Nephron progenitor cell (in vitro differentiated cells): Measurements from ENCODE around the gene WDR7.

Experiments
- DNase-seq: peaks from one replicate; pipeline ENCODE4 v3.0.0; 2021
- H3K27ac Mint-ChIP-seq: 2 replicates; pipeline ENCODE4 v1.8.0; 2021; ENCODE audit warnings: mild to moderate bottlenecking, moderate library complexity, mixed read lengths
- H3K27me3 Mint-ChIP-seq: 2 replicates; pipeline ENCODE4 v1.8.0; 2021; ENCODE audit warnings: mild to moderate bottlenecking, low read depth, mixed read lengths; ENCODE audit not compliant: poor library complexity
- H3K36me3 Mint-ChIP-seq: 2 replicates; pipeline ENCODE4 v1.8.0; 2021; ENCODE audit warnings: low read depth, mixed read lengths
- H3K4me1 Mint-ChIP-seq: 2 replicates; pipeline ENCODE4 v1.8.0; 2021; ENCODE audit warnings: mixed read lengths
- H3K4me3 Mint-ChIP-seq: 2 replicates; pipeline ENCODE4 v1.8.0; 2021; ENCODE audit warnings: mild to moderate bottlenecking, moderate library complexity, mixed read lengths
- H3K9me3 Mint-ChIP-seq: 2 replicates; pipeline ENCODE4 v1.8.0; 2021; ENCODE audit warnings: mild to moderate bottlenecking, moderate library complexity, mixed read lengths
- CTCF ChIP-seq: fragments of 200-600 bp; sonication (generic); IDR thresholded peaks from 2 replicates; pipeline ENCODE4 v1.5.0; 2021; ENCODE audit warnings: antibody characterized with exemption

Gene WDR7

GRCh38 chr18:56691530-56691929 is 40.4 kb downstream of the WDR7 start:
- H3K4me1 Mint-ChIP-seq, result no peaks in the 10 kb centered on the region
- no peak overlapping the region for H3K27ac Mint-ChIP-seq
- no peak overlapping the region for H3K4me3 Mint-ChIP-seq
- DNase-seq, result no peak
- H3K9me3 Mint-ChIP-seq, result no peaks in the 10 kb centered on the region
- TF ChIP-seq CTCF, result no peak
- H3K36me3 Mint-ChIP-seq, result no peaks in the 10 kb centered on the region
- no peaks in the 10 kb centered on the region for H3K27me3 Mint-ChIP-seq

DNA sequence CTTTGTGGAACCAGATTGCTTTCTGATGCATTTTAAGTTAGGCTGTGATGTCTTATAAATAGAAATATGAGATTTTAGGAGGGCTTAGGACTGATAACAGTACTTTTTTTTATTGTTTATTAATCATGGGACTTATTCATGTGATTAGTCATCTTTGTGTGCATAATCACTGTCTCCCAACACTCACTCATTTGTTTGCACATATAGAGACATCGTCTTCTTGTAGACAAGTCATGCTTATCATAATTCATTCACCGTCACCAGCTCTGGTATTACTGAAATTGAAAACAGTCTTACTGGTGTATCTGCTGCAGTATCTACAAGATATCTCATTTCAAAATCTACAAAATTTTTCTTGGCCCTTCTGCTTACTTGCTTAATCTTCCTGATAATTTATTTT is 45.8 kb downstream of the WDR7 start:
- H3K4me1 Mint-ChIP-seq, result no peaks in the 10 kb centered on the region

GRCh38 chr18:56702946-56703345 is 51.8 kb downstream of the WDR7 start:
- Mint-ChIP-seq H3K4me1 (peaks cover 10% of the 10 kb centered on the region), H3K4me3 (no peak overlapping the region), H3K27ac (no peak overlapping the region), H3K36me3 (no peaks in the 10 kb centered on the region), H3K27me3 (no peaks in the 10 kb centered on the region), H3K9me3 (no peaks in the 10 kb centered on the region)
- TF ChIP-seq CTCF, result peak; percentile 54
- peak; percentile 20 for DNase-seq

More for the DNA sequence above, 45.8 kb downstream of the WDR7 start:
- H3K36me3 Mint-ChIP-seq, result no peaks in the 10 kb centered on the region
- H3K9me3 Mint-ChIP-seq, result no peaks in the 10 kb centered on the region
- DNase-seq, result no peak
- TF ChIP-seq CTCF, result no peak
- no peaks in the 10 kb centered on the region for H3K27me3 Mint-ChIP-seq
- H3K4me3 Mint-ChIP-seq, result no peak overlapping the region
- H3K27ac Mint-ChIP-seq, result no peak overlapping the region

DNA sequence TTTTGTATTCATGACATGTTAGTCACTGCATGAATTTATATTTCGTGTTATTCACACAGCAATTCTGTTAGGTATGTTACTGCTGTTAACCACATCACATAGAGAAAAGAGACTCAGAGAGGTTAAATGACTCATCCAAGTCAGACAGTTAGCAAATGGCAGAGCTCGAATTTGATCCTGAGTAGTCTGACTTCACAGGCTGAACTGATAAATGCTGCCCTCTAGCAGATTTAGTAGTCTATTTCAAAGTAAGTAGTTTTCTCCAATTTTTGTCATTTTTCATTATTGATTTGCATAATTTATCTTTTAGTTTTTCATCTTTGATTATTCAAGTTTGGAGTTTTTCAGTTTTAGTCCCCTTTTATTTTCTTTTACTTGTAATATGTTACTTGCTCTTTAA is 58.3 kb downstream of the WDR7 start:
- H3K4me3 Mint-ChIP-seq, result no peak overlapping the region
- H3K36me3 Mint-ChIP-seq, result no peaks in the 10 kb centered on the region
- H3K27me3 Mint-ChIP-seq, result no peaks in the 10 kb centered on the region
- H3K9me3 Mint-ChIP-seq, result no peaks in the 10 kb centered on the region
- TF ChIP-seq CTCF, result no peak
- DNase-seq, result no peak
- peaks cover 22% of the 10 kb centered on the region for H3K4me1 Mint-ChIP-seq
- no peak overlapping the region for H3K27ac Mint-ChIP-seq

DNA sequence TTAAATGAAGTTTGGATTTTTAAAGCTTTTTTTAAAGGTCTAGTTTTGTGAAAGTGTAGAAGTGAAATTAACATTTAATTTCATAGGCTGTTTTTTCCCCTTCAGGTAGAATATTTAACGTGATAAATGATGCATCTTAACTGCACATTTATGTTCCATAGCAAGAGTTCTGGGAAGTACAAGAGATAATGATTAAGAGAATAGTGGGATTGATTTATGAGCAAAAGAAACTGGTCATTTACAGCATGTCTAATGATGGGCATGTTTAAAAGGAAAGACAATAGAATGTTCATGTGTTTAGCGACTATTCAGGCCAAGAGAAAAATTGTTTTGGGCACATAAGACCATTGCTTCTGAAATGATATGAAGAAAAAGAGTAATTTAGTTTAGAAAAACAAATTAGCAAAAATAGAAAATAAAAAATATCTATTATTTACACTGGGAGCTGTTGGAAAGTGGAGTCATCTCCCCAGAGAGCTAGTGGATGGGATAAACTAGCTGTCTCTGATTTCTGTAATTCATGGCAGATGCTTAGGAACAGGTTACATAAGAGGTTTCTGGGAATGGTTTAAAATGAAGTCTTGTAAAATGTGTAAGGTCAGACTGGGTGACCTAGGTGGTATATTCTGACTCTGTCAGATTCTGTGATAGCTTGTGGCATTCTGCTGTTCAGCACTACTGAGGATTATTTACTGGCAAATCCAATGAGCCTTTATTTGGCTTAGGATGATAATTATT is 60.7 kb downstream of the WDR7 start:
- Mint-ChIP-seq H3K36me3 (no peaks in the 10 kb centered on the region), H3K4me1 (peaks cover 22% of the 10 kb centered on the region), H3K27ac (peak overlapping the region; percentile 1), H3K4me3 (no peak overlapping the region), H3K9me3 (no peaks in the 10 kb centered on the region), H3K27me3 (no peaks in the 10 kb centered on the region)
- no peak for TF ChIP-seq CTCF
- no peak for DNase-seq

- H3K27me3 Mint-ChIP-seq, result no peaks in the 10 kb centered on the region
- no peak overlapping the region for H3K4me3 Mint-ChIP-seq
- DNase-seq, result no peak
Measured at GRCh38 chr18:56712761-56713160, 61.6 kb downstream of the WDR7 start.

More at GRCh38 chr18:56712761-56713160, 61.6 kb downstream of the WDR7 start:
- no peak overlapping the region for H3K27ac Mint-ChIP-seq
- no peaks in the 10 kb centered on the region for H3K36me3 Mint-ChIP-seq
- TF ChIP-seq CTCF, result no peak
- peaks cover 14% of the 10 kb centered on the region for H3K4me1 Mint-ChIP-seq
- H3K9me3 Mint-ChIP-seq, result no peaks in the 10 kb centered on the region
